H1 (cell line): ENCODE measurements around the gene KLHL29. TPM values are rescaled to one million over a fixed set of nuclear protein-coding genes. Genes with fewer than 3 reads are reported as not detected.

Experiments
- CTCF ChIA-PET: fragments of 300-600 bp; sonication (Branson Sonifier 250); formaldehyde crosslinking; loops from one replicate; lab custom pipeline; 2021; ENCODE audit not compliant: partially characterized antibody; lab: Charles Lee
- POLR2A ChIA-PET: fragments of 300-600 bp; sonication (Branson Sonifier 250); formaldehyde crosslinking; loops from one replicate; lab custom pipeline; 2021; ENCODE audit warnings: inconsistent platforms; ENCODE audit not compliant: partially characterized antibody; lab: Charles Lee
- DNase-seq, 2 experiments: peaks; one replicate each; pipeline versions ENCODE4 v3.0.0 to v3.0.0-alpha.2; 2010 to 2022; ENCODE audit warnings: low spot score in 2 of 2, low read depth in 1 of 2, mixed read lengths in 1 of 2
- FAIRE-seq: peaks from 2 replicates; lab custom pipeline; 2011; peaks lifted over from hg19 to GRCh38; lab: Jason Lieb, UNC
- H2AFZ ChIP-seq: 2 replicates; pipeline ENCODE4 v1.8.1; 2012; ENCODE audit warnings: low read length, inconsistent platforms
- H2AK5ac ChIP-seq: 2 replicates; pipeline ENCODE4 v1.6.1; 2013; ENCODE audit warnings: low read depth, low read length
- H2BK120ac ChIP-seq: replicated peaks from 2 replicates; pipeline ENCODE3; 2013; ENCODE audit warnings: low read depth, low read length, inconsistent platforms
- H2BK12ac ChIP-seq: 2 replicates; pipeline ENCODE4 v1.6.1; 2013; ENCODE audit warnings: low read depth, low read length
- H2BK15ac ChIP-seq: 2 replicates; pipeline ENCODE4 v1.6.1; 2013; ENCODE audit warnings: low read length
- H2BK20ac ChIP-seq: 2 replicates; pipeline ENCODE4 v1.6.1; 2013; ENCODE audit warnings: low read length
- H2BK5ac ChIP-seq: 2 replicates; pipeline ENCODE4 v1.6.1; 2013; ENCODE audit warnings: low read depth, low read length
- H3K14ac ChIP-seq: 2 replicates; pipeline ENCODE4 v1.6.1; 2013; ENCODE audit warnings: inconsistent platforms; ENCODE audit not compliant: insufficient read length
- H3K18ac ChIP-seq: 2 replicates; pipeline ENCODE4 v1.6.1; 2013; ENCODE audit warnings: low read length; ENCODE audit errors: extremely low read depth
- H3K23ac ChIP-seq: 2 replicates; pipeline ENCODE4 v1.6.1; 2013; ENCODE audit warnings: inconsistent platforms; ENCODE audit not compliant: insufficient read length
- H3K23me2 ChIP-seq: 2 replicates; pipeline ENCODE4 v1.6.1; 2013; ENCODE audit warnings: low read depth, low read length
- H3K27ac ChIP-seq: 2 replicates; pipeline ENCODE4 v1.6.1; 2011; ENCODE audit warnings: low read depth, low read length, inconsistent platforms
- H3K27me3 ChIP-seq, 4 experiments: replicated peaks in 1 of 4; 1 replicate in 1 of 4; 2 replicates in 3 of 4; pipeline versions ENCODE4 v1.6.1 to v1.8.1; 2011 to 2013; ENCODE audit warnings: low read length in 3 of 4, mild to moderate bottlenecking in 3 of 4, inconsistent platforms in 2 of 4, mixed read lengths in 2 of 4, moderate library complexity in 1 of 4; ENCODE audit not compliant: control insufficient read depth in 3 of 4, insufficient read depth in 3 of 4; ENCODE audit errors: extremely low read depth in 1 of 4
- H3K36me3 ChIP-seq, 4 experiments: 2 replicates each; pipeline versions ENCODE4 v1.6.1 to v1.8.1; 2011 to 2013; ENCODE audit warnings: mild to moderate bottlenecking in 4 of 4, low read length in 3 of 4, moderate library complexity in 2 of 4, control low read depth in 1 of 4, inconsistent platforms in 1 of 4; ENCODE audit not compliant: insufficient read depth in 4 of 4, control insufficient read depth in 2 of 4
- H3K4ac ChIP-seq: replicated peaks from 2 replicates; pipeline ENCODE3; 2013; ENCODE audit warnings: low read length, low read depth, mixed read lengths, inconsistent platforms; ENCODE audit not compliant: insufficient read length
- H3K4me1 ChIP-seq, 4 experiments: replicated peaks in 1 of 4; 1 replicate in 1 of 4; 2 replicates in 3 of 4; pipeline versions ENCODE4 v1.6.1 to v1.8.1; 2011 to 2013; ENCODE audit warnings: low read length in 3 of 4, inconsistent platforms in 2 of 4, mixed read lengths in 1 of 4; ENCODE audit not compliant: insufficient read depth in 4 of 4, control insufficient read depth in 3 of 4
- H3K4me2 ChIP-seq, 2 experiments: 2 replicates each; pipeline versions ENCODE4 v1.6.1 to v1.8.1; 2011 to 2013; ENCODE audit warnings: low read depth in 2 of 2, low read length in 2 of 2, control low read depth in 1 of 2, inconsistent platforms in 1 of 2, mild to moderate bottlenecking in 1 of 2; ENCODE audit not compliant: insufficient read depth in 1 of 2
- H3K4me3 ChIP-seq, 4 experiments: fragments of 200-600, 300-600 bp in 1 of 4; sonication (generic), shearing (Covaris generic), sonication (Bioruptor Twin) in 1 of 4; 2 replicates each; pipeline versions ENCODE4 v1.5.1 to v1.8.1; 2011 to 2016; ENCODE audit warnings: low read length in 4 of 4, low read depth in 3 of 4, control low read depth in 2 of 4, inconsistent platforms in 2 of 4, mild to moderate bottlenecking in 2 of 4, mixed read lengths in 1 of 4, moderate library complexity in 1 of 4; ENCODE audit not compliant: insufficient read depth in 2 of 4; ENCODE audit errors: extremely low read depth in 1 of 4
- H3K56ac ChIP-seq: replicated peaks from 2 replicates; pipeline ENCODE3; 2013; ENCODE audit warnings: low read depth, mild to moderate bottlenecking, mixed read lengths, low read length, inconsistent platforms; ENCODE audit not compliant: insufficient read length
- H3K79me1 ChIP-seq: 2 replicates; pipeline ENCODE4 v1.6.1; 2013; ENCODE audit warnings: low read depth, low read length, control low read depth
- H3K79me2 ChIP-seq, 2 experiments: 2 replicates each; pipeline versions ENCODE4 v1.6.1 to v1.8.1; 2012 to 2013; ENCODE audit warnings: low read length in 2 of 2, mild to moderate bottlenecking in 2 of 2, inconsistent platforms in 1 of 2; ENCODE audit not compliant: insufficient read depth in 2 of 2, control insufficient read depth in 1 of 2
- H3K9ac ChIP-seq, 4 experiments: replicated peaks in 1 of 4; 1 replicate in 1 of 4; 2 replicates in 3 of 4; pipeline versions ENCODE4 v1.6.1 to v1.8.1; 2011 to 2013; ENCODE audit warnings: low read depth in 3 of 4, low read length in 3 of 4, control low read depth in 2 of 4, mild to moderate bottlenecking in 2 of 4, moderate library complexity in 2 of 4, inconsistent platforms in 1 of 4; ENCODE audit errors: extremely low read depth in 1 of 4
- H3K9me3 ChIP-seq, 2 experiments: 2 replicates each; pipeline versions ENCODE4 v1.6.1 to v1.8.1; 2012 to 2013; ENCODE audit warnings: mild to moderate bottlenecking in 2 of 2, moderate library complexity in 2 of 2, control low read depth in 1 of 2, inconsistent platforms in 1 of 2, low read depth in 1 of 2, low read length in 1 of 2, mixed read lengths in 1 of 2; ENCODE audit not compliant: insufficient read depth in 2 of 2
- H4K20me1 ChIP-seq, 2 experiments: replicated peaks in 1 of 2; 2 replicates each; pipeline versions ENCODE3 to v1.8.1; 2011 to 2013; ENCODE audit warnings: inconsistent platforms in 2 of 2, low read length in 2 of 2, mild to moderate bottlenecking in 1 of 2; ENCODE audit not compliant: insufficient read depth in 2 of 2, control insufficient read depth in 1 of 2
- H4K5ac ChIP-seq: 2 replicates; pipeline ENCODE4 v1.6.1; 2013; ENCODE audit warnings: low read length, low read depth, mixed read lengths, inconsistent platforms; ENCODE audit not compliant: insufficient read length
- H4K8ac ChIP-seq: 2 replicates; pipeline ENCODE4 v1.8.0; 2013; ENCODE audit warnings: mild to moderate bottlenecking, moderate library complexity, low read length, inconsistent platforms; ENCODE audit not compliant: insufficient read depth; ENCODE audit errors: extremely low read depth
- H4K91ac ChIP-seq: replicated peaks from 2 replicates; pipeline ENCODE3; 2013; ENCODE audit warnings: low read length, mixed read lengths, inconsistent platforms; ENCODE audit not compliant: insufficient read length
- JUN ChIP-seq: IDR thresholded peaks from 2 replicates; pipeline ENCODE4 v1.6.1; 2011; ENCODE audit warnings: low read depth, mild to moderate bottlenecking, improper control_type of control experiment, low read length
- MAFK ChIP-seq: IDR thresholded peaks from 2 replicates; pipeline ENCODE4 v1.6.1; 2012; ENCODE audit warnings: low read depth, mild to moderate bottlenecking, improper control_type of control experiment, low read length
- SAP30 ChIP-seq: fragments of 300-600 bp; sonication (generic); IDR thresholded peaks from 2 replicates; pipeline ENCODE4 v1.7.1; 2012; ENCODE audit warnings: low read length, moderate library complexity, mild to moderate bottlenecking, inconsistent platforms; ENCODE audit not compliant: insufficient read depth, insufficient replicate concordance
- SP1 ChIP-seq: IDR thresholded peaks from 2 replicates; pipeline ENCODE4 v1.6.1; 2011; ENCODE audit warnings: low read depth, low read length
- SP2 ChIP-seq: IDR thresholded peaks from 2 replicates; pipeline ENCODE4 v1.6.1; 2012; ENCODE audit warnings: mild to moderate bottlenecking, low read length, inconsistent platforms
- WGBS, 2 experiments: shearing (Covaris generic) in 1 of 2; methylation state at CpG; one replicate each; pipeline versions ENCODE4 v1.1.6 to v1.1.7; 2013 to 2015; ENCODE audit warnings: low lambda C conversion rate in 2 of 2, mixed read lengths in 2 of 2, inconsistent platforms in 1 of 2, low coverage in 1 of 2, missing lambda C conversion rate in 1 of 2; ENCODE audit not compliant: insufficient replicate concordance in 2 of 2, insufficient coverage in 1 of 2, insufficient read length in 1 of 2; ENCODE audit errors: extremely low coverage in 1 of 2, missing lambda C conversion rate in 1 of 2; 5-methylcytosine and 5-hydroxymethylcytosine counted together
- polyA plus RNA-seq, 7 experiments: library from polyadenylated mRNA; depleted of rRNA in 3 of 7; stranded (reverse) in 5 of 7; unstranded in 2 of 7; fragments of >200 nt in 5 of 7; fragments of 200-250 nt in 2 of 7; gene quantifications; 1 replicate in 5 of 7; 2 replicates in 1 of 7; 4 replicates in 1 of 7; pipeline versions ENCODE4 v1.2.1 to v1.2.3, GENCODE V29; 2011 to 2013; ENCODE audit warnings: missing spikeins in 2 of 7, mixed read lengths in 2 of 7
- total RNA-seq: library from RNA; stranded (reverse); fragmentation: NEBNext Ultra II Directional; extraction: Animal tissue kit (Norgen Biotek cat#: 25700); gene quantifications from 2 replicates; pipeline ENCODE4 v1.2.1, GENCODE V29; 2021
- TF ChIP-seq, protein P1 (sequence below): IDR thresholded peaks from 2 replicates; pipeline ENCODE4 v1.6.1; 2011; ENCODE audit warnings: low read length, improper control_type of control experiment

Gene KLHL29
- total and polyA plus RNA-seq, 2 of the 8 experiments (the other 6 are each of a cell fraction or from before 2014, with no cell fraction given), result 1.1 to 4.7 TPM

- Histone ChIP-seq H2BK20ac (no peak overlapping the region), H2BK12ac (no peak overlapping the region), H3K4me1 (no peaks in the 10 kb centered on the region), H2BK120ac (no peak overlapping the region), H3K4me2 (no peak overlapping the region), H3K27ac (no peak overlapping the region), H3K9me3 (no peaks in the 10 kb centered on the region), H4K5ac (no peak overlapping the region), H3K79me1 (no peaks in the 10 kb centered on the region), H3K9ac (no peak overlapping the region), H3K79me2 (no peaks in the 10 kb centered on the region), H4K91ac (no peak overlapping the region), H3K18ac (no peak overlapping the region), H2BK15ac (no peak overlapping the region), H2BK5ac (no peak overlapping the region), H3K36me3 (no peaks in the 10 kb centered on the region), H3K27me3 (peaks cover 0 to 3% (median under 1%) of the 10 kb centered on the region in 4 experiments; a peak in 2 of 7 replicates), H3K56ac (no peak overlapping the region), H3K4ac (no peak overlapping the region), H3K23me2 (no peaks in the 10 kb centered on the region), H4K20me1 (no peaks in the 10 kb centered on the region), H2AK5ac (no peak overlapping the region), H2AFZ (no peak overlapping the region), H3K14ac (no peak overlapping the region), H3K23ac (no peak overlapping the region), H3K4me3 (no peak overlapping the region), H4K8ac (no peak overlapping the region)
- ChIA-PET POLR2A (no interaction called here), CTCF (interaction anchor here (0.7 to 4.8 kb wide), 11 partner anchors 9 to 172 kb away, joined by 3 to 24 read pairs (median 3); no protein-coding TSS in a partner anchor)
- FAIRE-seq, result no peak
- DNase-seq, result no peak
- WGBS, 2 experiments, result 85% methylated on average over 14 of the region's 15 CpGs; no CpG with 5 or more reads in 1 of the 2 experiments
- TF ChIP-seq SP1, result no peak
- TF ChIP-seq, protein P1, sequence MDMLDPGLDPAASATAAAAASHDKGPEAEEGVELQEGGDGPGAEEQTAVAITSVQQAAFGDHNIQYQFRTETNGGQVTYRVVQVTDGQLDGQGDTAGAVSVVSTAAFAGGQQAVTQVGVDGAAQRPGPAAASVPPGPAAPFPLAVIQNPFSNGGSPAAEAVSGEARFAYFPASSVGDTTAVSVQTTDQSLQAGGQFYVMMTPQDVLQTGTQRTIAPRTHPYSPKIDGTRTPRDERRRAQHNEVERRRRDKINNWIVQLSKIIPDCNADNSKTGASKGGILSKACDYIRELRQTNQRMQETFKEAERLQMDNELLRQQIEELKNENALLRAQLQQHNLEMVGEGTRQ, result no peak
- TF ChIP-seq SP2, result no peak
- no peak for TF ChIP-seq JUN
- TF ChIP-seq MAFK, result no peak
- no peak for TF ChIP-seq SAP30
Measured at GRCh38 chr2:23468474-23469141, 83.6 kb downstream of the KLHL29 start.
